Brain microvascular endothelial cell (primary cell): ENCODE data around the gene MYBPC3.

Experiments used
- DNase-seq: peaks from one replicate; pipeline ENCODE4 v3.0.0-alpha.2; 2020
- H3K27ac ChIP-seq: fragments of 250-450 bp; sonication (Bioruptor Pico); 2 replicates; pipeline ENCODE4 v1.5.1; 2020; ENCODE audit warnings: mild to moderate bottlenecking, moderate library complexity
- H3K27me3 ChIP-seq: fragments of 250-450 bp; sonication (Bioruptor Pico); replicated peaks from 2 replicates; pipeline ENCODE4 v1.5.1; 2020; ENCODE audit warnings: mild to moderate bottlenecking
- H3K36me3 ChIP-seq: fragments of 250-450 bp; sonication (Bioruptor Pico); replicated peaks from 2 replicates; pipeline ENCODE4 v1.5.1; 2020; ENCODE audit warnings: mild to moderate bottlenecking
- H3K4me3 ChIP-seq: 2 replicates; pipeline ENCODE4 v1.5.1; 2011; ENCODE audit warnings: low read depth, mild to moderate bottlenecking, control low read depth, low read length, moderate library complexity
- CTCF ChIP-seq: IDR thresholded peaks from 2 replicates; pipeline ENCODE4 v1.5.1; 2011; ENCODE audit warnings: low read depth, mild to moderate bottlenecking, moderate library complexity, low read length, control low read depth, inconsistent platforms; ENCODE audit errors: missing control alignments
- in situ Hi-C: cut with HindIII; loops from 2 replicates; pipeline ENCODE4 v1.10.0; 2017; ENCODE audit warnings: low sequenced_read_pairs, low pct_ligation_motif_present

The MYBPC3 gene

GRCh38 chr11:47327949-47328348 lies 24.6 kb downstream of the MYBPC3 start:
- Histone ChIP-seq H3K27ac (no peak overlapping the region), H3K4me3 (no peak overlapping the region), H3K36me3 (peaks cover 33% of the 10 kb centered on the region), H3K27me3 (no peaks in the 10 kb centered on the region)
- DNase-seq = no peak
- in situ Hi-C loops = no loop called here
- TF ChIP-seq CTCF = no peak

- Histone ChIP-seq H3K27me3 (no peaks in the 10 kb centered on the region), H3K27ac (no peak overlapping the region), H3K36me3 (peaks cover 35% of the 10 kb centered on the region), H3K4me3 (no peak overlapping the region)
- no peak for DNase-seq
- in situ Hi-C loops = no loop called here
- no peak for TF ChIP-seq CTCF
These were observed 25.5 kb downstream of the MYBPC3 start for GRCh38 chr11:47327025-47327424.

GRCh38 chr11:47326198-47326597 lies 26.3 kb downstream of the MYBPC3 start:
- DNase-seq = no peak
- H3K4me3 ChIP-seq = no peak overlapping the region
- no peaks in the 10 kb centered on the region for H3K27me3 ChIP-seq
- no peak overlapping the region for H3K27ac ChIP-seq
- TF ChIP-seq CTCF = no peak
- in situ Hi-C loops = no loop called here
- peaks cover 36% of the 10 kb centered on the region for H3K36me3 ChIP-seq

- DNase-seq = no peak
- in situ Hi-C loops = no loop called here
- H3K4me3 ChIP-seq = no peak overlapping the region
- no peak overlapping the region for H3K27ac ChIP-seq
- TF ChIP-seq CTCF = no peak
- H3K27me3 ChIP-seq = no peaks in the 10 kb centered on the region
- H3K36me3 ChIP-seq = peaks cover 36% of the 10 kb centered on the region
These were observed 27.0 kb downstream of the MYBPC3 start for GRCh38 chr11:47325271-47326041.

GRCh38 chr11:47324520-47324919 lies 28.0 kb downstream of the MYBPC3 start:
- in situ Hi-C loops = no loop called here
- DNase-seq = no peak
- no peaks in the 10 kb centered on the region for H3K27me3 ChIP-seq
- TF ChIP-seq CTCF = no peak
- H3K36me3 ChIP-seq = peaks cover 35% of the 10 kb centered on the region
- no peak overlapping the region for H3K27ac ChIP-seq
- H3K4me3 ChIP-seq = no peak overlapping the region

GRCh38 chr11:47318166-47318565 lies 34.3 kb downstream of the MYBPC3 start:
- in situ Hi-C loops = no loop called here
- no peaks in the 10 kb centered on the region for H3K27me3 ChIP-seq
- H3K27ac ChIP-seq = no peak overlapping the region
- no peak for TF ChIP-seq CTCF
- DNase-seq = no peak
- H3K36me3 ChIP-seq = peaks cover 25% of the 10 kb centered on the region
- no peak overlapping the region for H3K4me3 ChIP-seq
